RWPE1 (cell line): ENCODE results near the gene MYO5B.

Experiments
- CTCF ChIA-PET: fragments of 350-600 bp; sonication (Branson Sonifier 250); formaldehyde crosslinking; extraction: SDS; loops from one replicate; lab custom pipeline; 2021; lab: Yijun Ruan, JAX
- POLR2A ChIA-PET: fragments of 400-600 bp; formaldehyde crosslinking; extraction: SDS; loops from one replicate; lab custom pipeline; 2020; ENCODE audit warnings: antibody characterized with exemption; ENCODE audit not compliant: low non-redundant PET; lab: Yijun Ruan, JAX
- DNase-seq: peaks from one replicate; pipeline ENCODE4 v3.0.0; 2012; ENCODE audit warnings: low spot score
- H3K27ac ChIP-seq: fragments of 450-650 bp; 2 replicates; pipeline ENCODE4 v1.5.1; 2017
- TF ChIP-seq, protein P1 (sequence below): fragments of 450-650 bp; conservative IDR thresholded peaks from 2 replicates; pipeline ENCODE4 v1.5.1; 2017; ENCODE audit warnings: low read depth, mild to moderate bottlenecking

Gene MYO5B

DNA sequence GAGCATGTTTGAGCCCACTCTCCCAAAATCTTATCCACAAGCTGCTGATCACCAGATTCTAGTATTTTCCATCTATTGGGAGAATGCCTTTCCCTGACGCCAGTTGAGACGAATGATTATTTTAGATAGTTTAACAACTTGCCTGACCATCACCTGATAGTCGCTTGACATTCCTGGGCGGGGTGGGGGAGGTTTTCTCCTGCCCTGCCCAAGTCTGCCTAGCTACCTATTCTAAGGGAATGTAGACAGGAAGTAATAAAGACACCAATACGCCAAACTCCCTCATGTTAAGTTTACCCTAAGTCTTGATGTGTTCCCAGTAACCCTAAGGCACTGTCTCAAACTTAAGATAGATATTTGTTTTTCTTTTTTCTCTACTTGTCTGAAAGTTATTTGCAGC is 377.0 kb downstream of the MYO5B start:
- CTCF ChIA-PET, result no interaction called here
- POLR2A ChIA-PET, result no interaction called here
- TF ChIP-seq, protein P1, sequence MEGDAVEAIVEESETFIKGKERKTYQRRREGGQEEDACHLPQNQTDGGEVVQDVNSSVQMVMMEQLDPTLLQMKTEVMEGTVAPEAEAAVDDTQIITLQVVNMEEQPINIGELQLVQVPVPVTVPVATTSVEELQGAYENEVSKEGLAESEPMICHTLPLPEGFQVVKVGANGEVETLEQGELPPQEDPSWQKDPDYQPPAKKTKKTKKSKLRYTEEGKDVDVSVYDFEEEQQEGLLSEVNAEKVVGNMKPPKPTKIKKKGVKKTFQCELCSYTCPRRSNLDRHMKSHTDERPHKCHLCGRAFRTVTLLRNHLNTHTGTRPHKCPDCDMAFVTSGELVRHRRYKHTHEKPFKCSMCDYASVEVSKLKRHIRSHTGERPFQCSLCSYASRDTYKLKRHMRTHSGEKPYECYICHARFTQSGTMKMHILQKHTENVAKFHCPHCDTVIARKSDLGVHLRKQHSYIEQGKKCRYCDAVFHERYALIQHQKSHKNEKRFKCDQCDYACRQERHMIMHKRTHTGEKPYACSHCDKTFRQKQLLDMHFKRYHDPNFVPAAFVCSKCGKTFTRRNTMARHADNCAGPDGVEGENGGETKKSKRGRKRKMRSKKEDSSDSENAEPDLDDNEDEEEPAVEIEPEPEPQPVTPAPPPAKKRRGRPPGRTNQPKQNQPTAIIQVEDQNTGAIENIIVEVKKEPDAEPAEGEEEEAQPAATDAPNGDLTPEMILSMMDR, result no peak
- H3K27ac ChIP-seq, result no peak overlapping the region
- DNase-seq, result no peak

DNA sequence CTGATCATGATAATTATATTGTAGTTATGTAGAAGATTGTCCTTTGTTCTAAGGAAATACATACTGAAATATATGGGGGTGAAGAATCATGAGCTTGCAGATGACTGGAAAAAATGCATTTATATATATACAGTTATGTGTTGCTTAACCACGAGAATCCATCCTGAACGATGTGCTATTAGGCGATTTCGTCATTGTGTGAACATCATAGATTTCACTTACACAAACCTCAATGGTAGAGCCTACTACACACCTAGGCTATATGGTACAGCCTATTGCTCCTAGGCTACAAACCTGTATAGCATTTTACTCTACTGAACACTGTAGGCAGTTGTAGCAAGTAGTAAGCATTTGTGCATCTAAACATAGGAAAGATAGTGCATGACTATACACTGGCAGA is 379.0 kb downstream of the MYO5B start:
- TF ChIP-seq, protein P1, result no peak
- ChIA-PET CTCF (no interaction called here), POLR2A (no interaction called here)
- no peak for DNase-seq
- no peak overlapping the region for H3K27ac ChIP-seq

DNA sequence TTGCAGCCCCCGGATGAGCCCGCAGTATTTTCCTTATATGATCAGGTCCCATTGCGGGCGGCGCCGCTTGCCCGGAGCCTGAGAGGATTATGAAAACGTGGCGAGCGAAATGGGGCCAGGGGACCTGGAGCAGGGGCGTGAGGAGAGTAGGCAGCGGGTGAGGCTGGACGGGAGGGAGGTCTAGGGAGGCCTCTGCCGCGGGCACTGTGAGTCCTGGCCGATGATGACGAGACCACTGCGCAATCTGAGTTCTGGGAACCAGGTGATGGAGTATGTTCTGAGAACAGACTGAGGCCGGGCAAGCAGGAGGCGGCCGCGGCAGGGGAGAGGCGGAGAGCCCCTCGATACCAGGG is 380.8 kb downstream of the MYO5B start:
- peak; percentile 26 for DNase-seq
- H3K27ac ChIP-seq, result peak overlapping the region; percentile 97
- TF ChIP-seq, protein P1, result no peak
- CTCF ChIA-PET, result interaction anchor here (0.6 kb wide), 1 partner anchor 30 kb away, joined by 3 read pairs; no protein-coding TSS in a partner anchor
- POLR2A ChIA-PET, result no interaction called here

DNA sequence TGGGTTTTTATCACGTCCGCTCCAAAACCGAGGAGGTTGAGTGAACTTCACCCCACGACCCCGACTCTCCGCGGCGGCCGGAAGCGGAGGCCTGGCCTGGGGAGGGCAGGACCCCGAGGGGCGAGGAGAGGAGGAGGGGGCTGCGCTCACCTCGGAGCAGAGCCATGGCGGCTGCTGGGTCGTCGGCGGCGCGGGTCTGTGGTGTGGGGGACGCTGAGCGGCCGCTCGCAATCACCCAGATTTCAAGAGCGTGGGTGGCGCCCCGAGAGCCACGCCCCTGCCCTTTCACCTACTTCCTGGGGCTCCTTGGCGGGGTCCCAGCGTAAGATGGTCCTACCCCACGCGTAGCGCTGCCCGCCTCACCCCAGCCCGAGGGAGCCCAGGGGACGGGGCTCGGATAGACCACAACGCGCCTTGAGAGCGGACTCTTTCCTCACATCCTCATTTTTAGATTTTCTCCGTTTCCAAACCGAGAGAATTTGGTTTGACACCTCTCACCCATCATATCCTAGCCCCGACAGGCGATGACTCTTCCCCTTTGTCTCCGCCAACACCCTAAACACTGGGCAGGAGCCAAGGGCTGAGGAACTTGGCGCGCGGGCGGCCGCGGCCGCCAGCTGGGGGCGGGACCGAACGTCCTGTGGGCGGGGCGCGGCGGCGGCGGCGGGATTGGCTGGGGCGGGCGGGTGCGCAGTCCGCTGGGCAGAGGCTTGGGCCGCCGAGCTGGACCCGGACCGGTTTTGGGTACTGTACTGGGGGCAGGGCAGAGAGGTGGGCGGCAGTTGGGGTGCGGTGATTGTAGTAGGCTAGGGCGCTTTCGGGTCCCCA is 381.4 kb downstream of the MYO5B start, which contains the start of gene ACAA2:
Gene ACAA2, minus strand, starts transcription at position 215 of the 828 bp plus-strand sequence. Its CDS starts 49 bp downstream, at position 166.
- H3K27ac ChIP-seq, result peak within 1 kb of the TSS; percentile 97
- ChIA-PET CTCF (interaction anchor here (0.6 kb wide), 1 partner anchor 29 kb away, joined by 3 read pairs; no protein-coding TSS in a partner anchor), POLR2A (interaction anchor here (0.6 kb wide), 2 partner anchors 29 to 36 kb away, joined by 3 to 5 read pairs; no protein-coding TSS in a partner anchor)
- TF ChIP-seq, protein P1, result no peak
- DNase-seq, result peak; percentile 67

DNA sequence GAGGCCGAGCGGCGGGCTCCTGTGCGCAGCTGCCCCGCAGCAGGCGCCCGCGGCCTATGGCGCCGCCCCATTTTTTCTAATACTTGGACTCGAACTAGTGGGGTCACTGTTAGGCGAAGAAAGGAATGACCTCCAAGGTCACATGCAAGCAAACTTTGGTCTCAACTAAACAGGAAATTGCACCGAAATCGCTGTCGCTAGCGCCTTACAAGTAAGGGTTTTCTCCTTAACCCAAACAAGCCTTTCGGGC is 382.0 kb downstream of the MYO5B start:
- DNase-seq, result no peak
- CTCF ChIA-PET, result no interaction called here
- TF ChIP-seq, protein P1, result no peak
- POLR2A ChIA-PET, result no interaction called here
- peak overlapping the region; percentile 97 for H3K27ac ChIP-seq

DNA sequence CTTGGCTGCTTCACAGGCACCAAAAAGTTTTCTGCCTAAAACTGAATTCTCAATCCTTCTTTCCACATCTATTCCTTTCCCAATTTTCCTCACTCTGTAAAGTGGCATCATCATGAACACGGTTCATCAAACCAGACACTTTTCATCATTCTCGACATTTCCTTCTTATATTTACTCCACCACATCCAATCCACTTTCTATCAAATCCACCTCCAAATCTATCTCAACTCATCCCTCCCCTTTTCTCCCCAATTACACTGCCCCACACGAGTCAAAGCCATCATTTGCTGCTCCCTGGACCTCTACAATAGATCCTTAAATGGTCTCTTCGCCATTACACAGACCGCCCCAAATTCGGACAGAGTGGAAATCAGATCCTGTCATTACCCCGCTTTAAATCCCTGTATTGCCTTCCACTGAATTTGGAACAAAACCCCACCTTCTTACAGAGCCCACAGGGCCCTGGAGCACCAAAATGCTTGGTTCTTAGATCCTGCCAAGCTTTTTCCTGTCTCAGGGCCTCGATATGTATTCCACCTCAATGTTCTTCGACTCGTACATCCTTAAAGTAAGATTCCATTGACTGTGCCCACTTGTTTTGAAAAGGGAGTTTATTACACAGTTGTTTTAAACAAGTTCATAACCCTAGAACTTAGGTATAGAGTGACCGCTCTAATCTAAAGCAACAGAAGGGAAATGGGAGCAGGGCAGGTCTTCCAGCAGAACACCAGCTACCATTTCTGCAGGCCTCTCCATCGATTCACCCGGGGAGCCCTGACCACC is 382.5 kb downstream of the MYO5B start:
- CTCF ChIA-PET, result no interaction called here
- DNase-seq, result no peak
- TF ChIP-seq, protein P1, result no peak
- POLR2A ChIA-PET, result no interaction called here
- peak overlapping the region; percentile 97 for H3K27ac ChIP-seq
